ENCODE data around the gene FAM217A.

FAM217A gene

GRCh38 chr6:4085332-4085700 lies 6.4 kb upstream of the FAM217A start:
- DNase-seq (ENCODE audit: insufficient read length, low spot score) (no peak), FAIRE-seq (no peak)

DNA sequence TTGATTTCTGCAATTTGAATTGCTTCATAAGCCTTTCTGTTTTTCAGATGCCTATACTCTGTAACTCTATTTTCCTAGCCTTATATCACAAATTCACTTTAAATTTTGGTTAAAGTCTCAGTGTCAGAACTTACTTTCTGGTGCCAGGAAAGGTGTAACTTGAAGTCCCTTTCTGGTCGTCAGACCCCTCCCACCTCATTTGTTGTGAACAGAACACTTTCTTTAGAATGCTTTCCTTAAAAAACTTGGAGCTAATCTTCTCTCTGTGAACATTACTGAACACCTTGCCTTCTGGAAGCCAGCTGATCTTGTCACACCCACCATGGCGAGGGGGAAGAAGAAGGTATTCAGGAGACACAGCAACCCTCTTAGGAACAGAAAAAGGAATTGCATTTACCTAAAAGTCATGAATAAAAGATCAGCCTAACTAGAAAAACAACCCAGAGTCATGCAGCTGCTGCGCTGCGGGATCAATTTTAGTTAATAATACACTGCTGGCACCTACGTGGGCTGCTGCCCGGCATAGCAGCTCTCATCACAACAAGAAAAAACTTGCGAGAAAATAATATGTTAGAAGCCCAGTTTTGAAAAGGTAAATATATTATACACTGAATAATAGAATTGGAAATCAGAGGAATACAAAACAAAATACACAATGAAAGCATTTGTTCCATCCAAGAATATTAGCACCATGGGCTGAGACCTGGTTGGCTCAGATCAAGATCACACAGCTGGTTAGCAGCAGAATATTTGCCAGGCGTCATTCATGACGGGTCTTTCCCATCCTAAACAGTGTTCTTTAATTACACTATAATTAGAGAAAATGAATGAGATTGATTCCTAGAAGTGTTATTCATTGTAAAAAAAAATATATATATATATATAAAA lies 5.8 kb upstream of the FAM217A start:
- no peak for DNase-seq (ENCODE audit: insufficient read length, low spot score)
- FAIRE-seq = no peak

- FAIRE-seq (no peak), DNase-seq (ENCODE audit: insufficient read length, low spot score) (no peak)
Measured at GRCh38 chr6:4074478-4075235, 4.3 kb downstream of the FAM217A start.

GRCh38 chr6:4071330-4071729 lies 7.6 kb downstream of the FAM217A start:
- DNase-seq (ENCODE audit: insufficient read length, low spot score) (no peak), FAIRE-seq (no peak)

GRCh38 chr6:4069199-4069598 lies 9.7 kb downstream of the FAM217A start:
- no peak for FAIRE-seq

DNA sequence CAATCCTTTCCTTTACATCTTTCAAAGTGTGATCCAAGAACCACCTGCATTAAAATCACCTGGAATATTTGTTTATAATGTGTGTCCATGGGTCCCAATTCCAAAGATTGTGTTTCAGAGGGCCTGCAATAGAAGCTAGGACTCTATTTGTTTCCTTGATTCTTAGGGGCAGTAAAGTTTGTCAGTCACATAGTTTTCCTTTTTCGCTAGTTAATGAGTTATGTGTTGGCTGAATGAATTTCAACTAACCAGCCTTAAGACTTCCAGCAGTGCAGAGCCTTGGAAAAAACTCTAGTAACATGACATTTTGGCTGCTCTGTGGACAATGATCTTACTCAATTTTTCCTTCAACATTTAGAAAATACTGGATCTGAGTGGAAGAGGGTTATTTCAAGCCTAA lies 11.3 kb downstream of the FAM217A start:
- no peak for FAIRE-seq
- no peak for DNase-seq (ENCODE audit: insufficient read length, low spot score)

More at GRCh38 chr6:4069199-4069598, 9.7 kb downstream of the FAM217A start:
- no peak for DNase-seq (ENCODE audit: insufficient read length, low spot score)

DNA sequence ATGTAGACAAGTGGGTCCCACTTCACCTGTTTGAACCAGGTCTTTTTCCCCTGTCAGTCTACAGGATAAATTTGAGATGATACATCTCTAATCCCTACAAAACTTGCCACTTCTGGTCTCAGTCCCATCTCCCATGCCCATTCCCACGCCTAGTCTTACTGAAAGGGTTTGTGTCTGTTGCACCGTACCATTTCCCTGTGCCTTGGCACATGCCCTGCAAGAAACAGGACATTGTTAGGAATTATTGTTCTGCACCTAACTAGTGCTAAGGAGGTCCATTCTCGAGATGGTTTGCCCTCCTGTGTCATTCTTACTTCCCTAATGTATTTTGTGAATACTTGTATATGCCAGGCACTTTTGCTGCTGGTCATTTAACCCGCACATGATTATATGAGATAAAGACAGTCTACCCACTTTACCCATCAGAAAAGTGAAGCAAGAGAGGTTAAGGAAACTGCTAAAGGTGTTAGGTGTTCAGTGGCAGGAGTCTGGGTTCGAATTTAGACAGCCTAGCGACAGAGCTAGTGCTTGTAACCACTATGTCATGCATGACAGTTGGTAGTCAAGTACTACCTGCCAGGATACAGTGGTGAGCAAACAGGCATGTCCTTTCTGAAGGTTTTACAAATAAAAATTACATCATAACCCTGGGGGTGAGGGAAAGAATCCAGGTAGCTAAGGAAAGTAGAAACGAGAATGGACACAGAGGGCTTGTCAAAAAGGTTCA lies 12.7 kb downstream of the FAM217A start:
- FAIRE-seq = peak; percentile 20
- no peak for DNase-seq (ENCODE audit: insufficient read length, low spot score)

GRCh38 chr6:4059115-4059777 lies 19.7 kb downstream of the FAM217A start:
- DNase-seq (ENCODE audit: insufficient read length, low spot score) (peak; percentile 64), FAIRE-seq (peak; percentile 36)

DNA sequence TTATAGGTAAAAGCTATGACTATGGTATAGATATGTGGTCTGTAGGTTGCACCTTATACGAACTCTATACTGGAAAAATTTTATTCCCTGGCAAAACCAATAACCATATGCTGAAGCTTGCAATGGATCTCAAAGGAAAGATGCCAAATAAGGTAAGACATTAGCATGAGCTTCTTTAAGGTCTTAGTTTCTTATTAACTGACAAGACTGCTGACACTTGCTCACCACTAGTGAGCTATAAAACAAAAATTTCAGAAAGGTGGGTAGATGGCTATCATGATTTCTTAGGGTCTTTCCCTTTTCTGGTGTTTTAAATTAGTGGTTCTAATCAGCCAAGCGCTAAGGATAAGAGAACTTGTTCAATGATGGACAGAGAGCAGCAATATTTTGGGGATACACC lies 21.9 kb downstream of the FAM217A start:
- no peak for FAIRE-seq
- DNase-seq (ENCODE audit: insufficient read length, low spot score) = no peak

GRCh38 chr6:4055420-4056041 lies 23.4 kb downstream of the FAM217A start:
- FAIRE-seq (no peak), DNase-seq (ENCODE audit: insufficient read length, low spot score) (peak; percentile 60)

GRCh38 chr6:4049246-4049645 lies 29.7 kb downstream of the FAM217A start:
- no peak for DNase-seq (ENCODE audit: insufficient read length, low spot score)
- no peak for FAIRE-seq

DNA sequence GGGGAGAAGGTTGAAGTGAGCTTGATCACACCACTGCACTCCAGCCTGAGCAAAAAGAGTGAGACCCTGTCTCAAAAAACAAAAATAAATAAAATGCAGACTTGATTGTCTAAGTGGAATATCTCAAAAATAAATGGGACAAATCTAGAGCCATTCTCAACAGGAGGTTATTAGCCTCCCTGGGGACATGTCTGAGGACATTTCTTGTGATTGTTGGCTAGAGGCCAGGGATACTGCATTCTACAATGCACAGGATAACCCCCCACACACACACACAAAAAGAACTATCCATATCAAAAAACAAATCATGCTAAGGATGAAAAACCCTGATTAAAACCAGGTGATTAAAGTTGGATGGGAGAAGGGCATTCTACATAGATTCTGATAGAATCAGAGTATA lies 37.5 kb downstream of the FAM217A start:
- DNase-seq (ENCODE audit: insufficient read length, low spot score) = no peak
- FAIRE-seq = no peak

GRCh38 chr6:4039348-4039747 lies 39.6 kb downstream of the FAM217A start:
- FAIRE-seq (no peak), DNase-seq (ENCODE audit: insufficient read length, low spot score) (no peak)

- DNase-seq (ENCODE audit: insufficient read length, low spot score) = no peak
- no peak for FAIRE-seq
Measured at GRCh38 chr6:4036581-4036980, 42.4 kb downstream of the FAM217A start.

DNA sequence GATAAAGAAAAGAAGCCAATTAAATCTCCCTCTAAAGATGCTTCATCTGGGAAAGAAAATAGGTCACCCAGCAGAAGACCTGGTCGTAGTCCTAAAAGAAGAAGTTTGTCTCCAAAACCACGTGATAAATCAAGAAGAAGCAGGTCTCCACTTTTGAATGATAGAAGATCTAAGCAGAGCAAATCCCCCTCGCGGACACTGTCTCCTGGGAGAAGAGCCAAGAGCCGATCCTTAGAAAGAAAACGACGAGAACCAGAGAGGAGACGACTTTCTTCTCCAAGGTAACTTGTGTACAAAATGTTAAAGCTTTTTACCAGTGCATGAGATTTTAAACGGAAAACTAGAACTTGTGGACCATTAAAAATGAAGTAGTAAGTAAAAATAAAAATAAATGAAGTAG lies 46.5 kb downstream of the FAM217A start:
- DNase-seq (ENCODE audit: insufficient read length, low spot score) = no peak
- no peak for FAIRE-seq

- DNase-seq (ENCODE audit: insufficient read length, low spot score) = no peak
- FAIRE-seq = no peak
Measured at GRCh38 chr6:4031442-4031841, 47.5 kb downstream of the FAM217A start.

- DNase-seq (ENCODE audit: insufficient read length, low spot score) (no peak), FAIRE-seq (no peak)
Measured at GRCh38 chr6:4030669-4031068, 48.3 kb downstream of the FAM217A start.

DNA sequence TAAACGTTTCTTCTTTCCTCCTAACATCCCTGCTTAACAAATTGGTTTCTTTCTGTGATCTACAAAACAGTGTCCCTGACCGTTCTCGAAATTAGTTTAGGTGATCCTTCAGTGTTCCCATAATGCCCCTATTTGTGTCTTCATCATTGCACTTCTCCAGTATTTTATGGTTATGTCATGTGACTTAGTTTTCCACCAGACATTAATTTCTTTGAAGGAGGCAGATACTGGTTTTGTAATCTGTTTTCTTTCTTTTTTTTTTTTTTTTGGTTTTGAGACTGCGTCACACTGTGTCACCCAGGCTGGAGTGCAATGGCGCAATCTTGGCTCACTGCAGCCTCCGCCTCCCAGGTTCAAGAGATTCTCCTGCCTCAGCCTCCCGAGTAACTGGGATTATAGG lies 49.2 kb downstream of the FAM217A start:
- FAIRE-seq (no peak), DNase-seq (ENCODE audit: insufficient read length, low spot score) (no peak)

DNA sequence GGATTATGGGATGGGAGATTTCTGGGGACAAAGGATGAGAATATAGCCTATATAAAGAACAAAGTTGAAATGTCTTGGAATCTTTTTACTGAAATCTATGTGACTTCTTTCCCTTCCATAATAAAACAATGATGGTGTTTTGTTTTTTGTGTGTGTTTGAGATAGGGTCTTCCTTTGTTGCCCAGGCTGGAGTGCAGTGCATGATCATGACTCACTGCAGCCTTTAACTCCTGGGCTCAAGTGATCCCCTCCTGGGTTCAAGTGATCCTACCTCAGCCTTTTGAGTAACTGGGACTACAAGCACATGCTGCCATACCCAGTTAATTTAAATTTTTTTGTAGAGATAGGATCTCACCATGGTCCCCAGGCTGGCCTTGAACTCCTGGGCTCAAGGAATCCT lies 50.9 kb downstream of the FAM217A start:
- no peak for DNase-seq (ENCODE audit: insufficient read length, low spot score)
- FAIRE-seq = no peak

DNA sequence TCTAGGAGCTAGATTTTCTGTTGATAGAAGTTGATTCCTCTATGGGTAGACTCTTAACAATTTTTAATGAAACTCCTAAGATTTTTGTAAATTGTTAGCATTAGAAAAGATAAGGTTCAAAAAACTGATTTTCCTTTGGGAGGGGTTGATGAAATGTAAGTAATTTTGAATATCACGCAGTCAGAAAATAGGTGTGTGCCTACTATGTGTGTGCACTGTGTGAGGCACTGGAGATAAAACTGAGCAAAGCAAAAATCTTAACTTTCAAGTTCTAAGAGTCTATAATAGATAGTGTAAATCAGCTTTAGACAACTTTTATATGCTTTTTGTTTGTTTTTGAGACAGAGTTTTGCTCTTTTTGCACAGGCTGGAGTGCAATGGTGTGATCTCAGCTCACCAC lies 53.3 kb downstream of the FAM217A start:
- FAIRE-seq = no peak
- DNase-seq (ENCODE audit: insufficient read length, low spot score) = no peak
